GM19025 (cell line): ENCODE results near the gene CDK15.

Source experiments
- ATAC-seq: cut with Tn5 transposase; IDR thresholded peaks from one replicate; pipeline ENCODE4 v1.9.1; 2021; ENCODE audit warnings: mild to moderate bottlenecking, low read depth, moderate library complexity; ENCODE audit not compliant: unreplicated experiment

Gene CDK15

GRCh38 chr2:201931475-201931874 is 125.1 kb downstream of the CDK15 start:
- ATAC-seq: no peak

DNA sequence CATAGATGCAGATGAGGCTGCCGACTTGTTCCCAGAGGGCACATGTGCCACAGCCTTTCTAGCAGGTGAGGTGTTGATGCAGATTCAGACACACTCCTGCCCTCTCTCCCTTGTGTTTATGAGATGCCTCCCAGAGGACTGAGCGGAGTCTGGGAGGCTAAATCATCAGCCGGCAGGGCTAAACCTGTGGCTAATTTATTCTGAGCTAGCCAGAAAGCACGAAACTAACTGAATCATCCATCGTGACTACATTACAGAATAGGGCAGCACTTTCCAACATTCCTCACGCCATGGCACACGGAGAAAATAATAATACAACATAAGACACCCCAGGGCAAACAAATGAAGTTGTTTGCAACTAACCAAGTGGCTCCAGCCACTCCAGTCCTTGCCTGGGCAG is 125.6 kb downstream of the CDK15 start:
- no peak for ATAC-seq

GRCh38 chr2:201932511-201932910 is 126.2 kb downstream of the CDK15 start:
- ATAC-seq: no peak

GRCh38 chr2:201933792-201934237 is 127.5 kb downstream of the CDK15 start:
- no peak for ATAC-seq

- no peak for ATAC-seq
Observed at GRCh38 chr2:201936817-201937216, 130.5 kb downstream of the CDK15 start.

- no peak for ATAC-seq
Observed at GRCh38 chr2:201937343-201937742, 131.0 kb downstream of the CDK15 start.

- ATAC-seq: no peak
Observed at GRCh38 chr2:201938156-201938775, 131.9 kb downstream of the CDK15 start.

DNA sequence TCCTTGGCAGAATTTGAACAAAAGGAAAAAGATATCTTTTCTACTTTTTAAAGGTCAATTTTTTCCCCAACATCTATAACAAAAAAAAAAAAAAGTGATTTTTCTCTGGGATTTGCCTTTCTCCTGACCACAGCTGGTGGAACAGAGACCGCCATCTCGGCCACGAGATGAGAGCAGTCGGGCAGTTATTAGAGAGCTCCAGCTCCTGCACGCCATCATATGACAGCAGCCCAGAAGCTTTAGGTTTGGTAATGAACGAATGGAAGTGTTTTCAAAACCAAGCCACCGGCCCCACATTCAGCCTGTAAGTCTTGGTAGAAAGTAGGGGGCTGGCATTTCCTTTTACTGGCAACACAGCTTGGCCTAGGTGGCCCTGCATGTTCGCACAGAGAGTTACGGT is 132.4 kb downstream of the CDK15 start:
- no peak for ATAC-seq

GRCh38 chr2:201939453-201939941 is 133.2 kb downstream of the CDK15 start:
- ATAC-seq: no peak

GRCh38 chr2:201942531-201942930 is 136.2 kb downstream of the CDK15 start:
- ATAC-seq: no peak
